ENCODE results near the gene DNAH14. TPM values are rescaled to one million over a fixed set of nuclear protein-coding genes. Genes with fewer than 3 reads are reported as not detected.

Gene DNAH14
- polyA plus RNA-seq, 2 of the 4 experiments (the other 2 are of a cell fraction) = 15.9 to 35.8 TPM

- no peaks in the 10 kb centered on the region for H3K4me1 ChIP-seq
- no peak for FAIRE-seq
- no peak overlapping the region for H3K4me3 ChIP-seq
- H3K9me3 ChIP-seq = no peaks in the 10 kb centered on the region
- no peak overlapping the region for H3K4me2 ChIP-seq
- ATAC-seq = no peak
- CTCF ChIA-PET = interaction anchor here (0.8 to 2.9 kb wide), 19 partner anchors 9 to 669 kb away, joined by 3 to 11 read pairs (median 4); no protein-coding TSS in a partner anchor
- TF ChIP-seq USF2 (IDR thresholded peaks at IDR 0.05) = no peak
- no peak for TF ChIP-seq SMC3 (IDR thresholded peaks at IDR 0.05)
- TF ChIP-seq GATA3 (IDR thresholded peaks at IDR 0.05; ENCODE audit: borderline replicate concordance) = no peak
- no peak for TF ChIP-seq ELK1 (IDR thresholded peaks at IDR 0.05; ENCODE audit: low read depth, low read length)
- TF ChIP-seq E2F6 (IDR thresholded peaks at IDR 0.05; ENCODE audit: borderline replicate concordance, low read depth) = no peak
- no peak for DNase-seq (ENCODE audit: low read depth in 1 of 2, low spot score in 1 of 2)
- POLR2A ChIA-PET = no interaction called here
- no peak overlapping the region for H3K27ac ChIP-seq
These were observed 390.4 kb downstream of the DNAH14 start for GRCh38 chr1:225319871-225320270.

GRCh38 chr1:225321784-225322183 lies 392.3 kb downstream of the DNAH14 start:
- CTCF ChIA-PET = interaction anchor here (2.4 kb wide), 1 partner anchor 10 kb away, joined by 10 read pairs; no protein-coding TSS in a partner anchor
- POLR2A ChIA-PET = no interaction called here
- FAIRE-seq = no peak

GRCh38 chr1:225329041-225329440 lies 399.6 kb downstream of the DNAH14 start:
- Histone ChIP-seq H3K4me2 (no peak overlapping the region), H3K4me1 (no peaks in the 10 kb centered on the region), H3K4me3 (no peak overlapping the region), H3K9me3 (no peaks in the 10 kb centered on the region), H3K27ac (no peak overlapping the region)
- no peak for FAIRE-seq
- POLR2A ChIA-PET = no interaction called here
- TF ChIP-seq HES2 (IDR thresholded peaks at IDR 0.05) (no peak), EHMT2 (IDR thresholded peaks at IDR 0.05; ENCODE audit: low read depth) (no peak), CBX8 (IDR thresholded peaks at IDR 0.05) (no peak), PHF8 (IDR thresholded peaks at IDR 0.05; ENCODE audit: borderline replicate concordance, low read depth) (no peak), MYC (IDR thresholded peaks at IDR 0.05; ENCODE audit: borderline replicate concordance, low read length) (no peak), ZSCAN20 (CRISPR knock-in tag; IDR thresholded peaks at IDR 0.05) (no peak), POLR2A (IDR thresholded peaks at IDR 0.05; ENCODE audit: low read length) (no peak), PBX3 (IDR thresholded peaks at IDR 0.05) (no peak), CBX2 (IDR thresholded peaks at IDR 0.05; ENCODE audit: borderline replicate concordance, low read depth) (no peak), HMGXB4 (CRISPR knock-in tag; IDR thresholded peaks at IDR 0.05; ENCODE audit: borderline replicate concordance) (no peak), MAX (IDR thresholded peaks at IDR 0.05) (no peak), NFE2L2 (conservative IDR thresholded peaks at IDR 0.05; ENCODE audit: low read length) (no peak)
- ATAC-seq = no peak
- CTCF ChIA-PET = interaction anchor here (1.5 to 3.0 kb wide), 2 partner anchors 10 to 28 kb away, joined by 3 to 10 read pairs; no protein-coding TSS in a partner anchor
- DNase-seq (ENCODE audit: low read depth in 1 of 2, low spot score in 1 of 2) = no peak

More at GRCh38 chr1:225321784-225322183, 392.3 kb downstream of the DNAH14 start:
- no peak overlapping the region for H3K27ac ChIP-seq
- no peak overlapping the region for H3K4me2 ChIP-seq
- DNase-seq (ENCODE audit: low read depth in 1 of 2, low spot score in 1 of 2) (no peak), ATAC-seq (no peak)
- TF ChIP-seq RAD21 (conservative IDR thresholded peaks at IDR 0.05 in 1 of 2, IDR thresholded peaks at IDR 0.05 in 1 of 2) = no peak
- TF ChIP-seq HDAC2 (IDR thresholded peaks at IDR 0.05) = no peak
- TF ChIP-seq HOXB5 (CRISPR knock-in tag; IDR thresholded peaks at IDR 0.05) = no peak
- no peaks in the 10 kb centered on the region for H3K4me1 ChIP-seq
- H3K4me3 ChIP-seq = no peak overlapping the region
- H3K9me3 ChIP-seq = no peaks in the 10 kb centered on the region
- 87% methylated on average over 4 of the region's 4 CpGs for WGBS (ENCODE audit: missing lambda C conversion rate)

All from A549 (cell line).